Neural progenitor cell (in vitro differentiated cells): Measurements from ENCODE around the gene SLC15A3. TPM values are rescaled to one million over a fixed set of nuclear protein-coding genes. Genes with fewer than 3 reads are reported as not detected.
"Not testable (repeated sequence)": the region's sequence is repeated elsewhere in the genome, so short reads cannot be mapped to it uniquely, and the experiment has no call there.

ENCODE experiments used
- DNase-seq: peaks from one replicate; pipeline ENCODE4 v3.0.0-alpha.2; 2016; ENCODE audit warnings: low spot score
- H2AFZ ChIP-seq: fragments of 200-600 bp; sonication (generic); replicated peaks from 2 replicates; pipeline ENCODE4 v1.6.1; 2016; ENCODE audit warnings: antibody characterized with exemption
- H3F3A ChIP-seq: fragments of 200-600 bp; sonication (generic); 2 replicates; pipeline ENCODE4 v1.6.1; 2016; ENCODE audit warnings: antibody characterized with exemption, low read depth
- H3K27ac ChIP-seq: fragments of 200-600 bp; sonication (generic); 2 replicates; pipeline ENCODE4 v1.5.1; 2016; ENCODE audit warnings: mild to moderate bottlenecking
- H3K27me3 ChIP-seq: fragments of 200-600 bp; sonication (generic); 2 replicates; pipeline ENCODE4 v1.6.1; 2016; ENCODE audit warnings: mild to moderate bottlenecking, moderate library complexity
- H3K36me3 ChIP-seq: fragments of 200-600 bp; sonication (generic); 2 replicates; pipeline ENCODE4 v1.5.1; 2016
- H3K4me1 ChIP-seq: fragments of 200-600 bp; sonication (generic); 2 replicates; pipeline ENCODE4 v1.6.1; 2016; ENCODE audit warnings: mixed run types
- H3K4me2 ChIP-seq: fragments of 200-600 bp; sonication (generic); 2 replicates; pipeline ENCODE4 v1.6.1; 2016
- H3K4me3 ChIP-seq: fragments of 200-600 bp; sonication (generic); 2 replicates; pipeline ENCODE4 v1.5.1; 2016
- H3K79me2 ChIP-seq: fragments of 200-600 bp; sonication (generic); 2 replicates; pipeline ENCODE4 v1.6.1; 2016; ENCODE audit warnings: low read depth
- H3K9ac ChIP-seq: fragments of 200-600 bp; sonication (generic); 2 replicates; pipeline ENCODE4 v1.6.1; 2016
- H3K9me3 ChIP-seq: fragments of 200-600 bp; sonication (generic); 2 replicates; pipeline ENCODE4 v1.5.1; 2016; ENCODE audit warnings: low read depth
- H4K20me1 ChIP-seq: fragments of 200-600 bp; sonication (generic); 2 replicates; pipeline ENCODE4 v1.6.1; 2016; ENCODE audit warnings: low read depth
- H3K27ac Mint-ChIP-seq: 3 replicates; pipeline ENCODE4 v1.8.0; 2021; ENCODE audit warnings: mixed read lengths
- H3K27me3 Mint-ChIP-seq: 2 replicates; pipeline ENCODE4 v1.8.0; 2022; ENCODE audit warnings: low read depth, mild to moderate bottlenecking, inconsistent platforms, moderate library complexity, mixed read lengths; ENCODE audit not compliant: insufficient read depth
- H3K36me3 Mint-ChIP-seq: 3 replicates; pipeline ENCODE4 v1.8.0; 2021; ENCODE audit warnings: mixed read lengths
- H3K4me1 Mint-ChIP-seq: 3 replicates; pipeline ENCODE4 v1.8.0; 2021; ENCODE audit warnings: mixed read lengths
- H3K4me3 Mint-ChIP-seq: 3 replicates; pipeline ENCODE4 v1.8.0; 2021; ENCODE audit warnings: mild to moderate bottlenecking, moderate library complexity, mixed read lengths
- H3K9me3 Mint-ChIP-seq: 3 replicates; pipeline ENCODE4 v1.8.0; 2020; ENCODE audit warnings: mixed read lengths
- EZH2 ChIP-seq: fragments of 200-600 bp; sonication (generic); IDR thresholded peaks from 2 replicates; pipeline ENCODE4 v1.6.1; 2017; ENCODE audit warnings: antibody characterized with exemption, mild to moderate bottlenecking, moderate library complexity
- EZH2phosphoT487 ChIP-seq: fragments of 200-600 bp; sonication (generic); IDR thresholded peaks from 2 replicates; pipeline ENCODE4 v1.6.1; 2017; ENCODE audit warnings: antibody characterized with exemption
- total RNA-seq: library from RNA; depleted of rRNA; stranded (reverse); fragments of >200 nt; gene quantifications from 2 replicates; pipeline ENCODE4 v1.2.3, GENCODE V29; 2015; ENCODE audit warnings: low replicate concordance
- TF ChIP-seq, protein P1 (sequence below): fragments of 200-600 bp; sonication (generic); IDR thresholded peaks from 2 replicates; pipeline ENCODE4 v1.5.1; 2017; ENCODE audit warnings: antibody characterized with exemption, mild to moderate bottlenecking

Gene SLC15A3
- total RNA-seq, 1 donor from 2014 or later, result 1.4 TPM

DNA sequence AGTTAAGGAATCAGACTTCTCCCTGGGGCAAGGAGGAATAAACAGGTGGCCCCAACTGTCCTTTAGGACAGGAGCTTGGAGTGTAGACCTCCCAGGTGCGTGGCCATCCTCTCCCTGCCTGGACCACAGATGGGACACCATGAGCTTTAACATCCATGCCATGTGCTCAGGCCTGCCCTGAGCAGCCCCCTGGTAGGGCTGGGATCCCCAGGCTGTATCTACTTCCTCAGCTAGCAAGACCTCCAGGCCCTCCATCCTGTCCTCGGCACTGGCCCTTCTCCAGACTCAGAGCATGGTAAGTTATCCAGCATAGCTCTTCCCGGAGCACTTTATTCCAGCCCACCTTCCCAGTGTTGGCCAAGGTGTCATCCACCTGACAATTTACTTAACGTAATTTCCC lies 25.2 kb upstream of the SLC15A3 start:
- Histone ChIP-seq H3K4me3 (no peak overlapping the region), H3K4me2 (no peak overlapping the region), H3K79me2 (no peaks in the 10 kb centered on the region), H2AFZ (no peak overlapping the region), H3F3A (no peaks in the 10 kb centered on the region), H3K27me3 (no peaks in the 10 kb centered on the region), H3K9ac (no peak overlapping the region), H3K4me1 (no peaks in the 10 kb centered on the region), H3K9me3 (no peaks in the 10 kb centered on the region), H4K20me1 (no peaks in the 10 kb centered on the region), H3K36me3 (no peaks in the 10 kb centered on the region), H3K27ac (no peak overlapping the region)
- H3K36me3 Mint-ChIP-seq, result no peaks in the 10 kb centered on the region
- no peaks in the 10 kb centered on the region for H3K9me3 Mint-ChIP-seq
- peaks cover 12% of the 10 kb centered on the region for H3K4me1 Mint-ChIP-seq
- peaks cover 4% of the 10 kb centered on the region for H3K27me3 Mint-ChIP-seq
- no peak overlapping the region for H3K27ac Mint-ChIP-seq
- no peak for DNase-seq
- TF ChIP-seq EZH2 (no peak), EZH2phosphoT487 (no peak)
- TF ChIP-seq, protein P1, sequence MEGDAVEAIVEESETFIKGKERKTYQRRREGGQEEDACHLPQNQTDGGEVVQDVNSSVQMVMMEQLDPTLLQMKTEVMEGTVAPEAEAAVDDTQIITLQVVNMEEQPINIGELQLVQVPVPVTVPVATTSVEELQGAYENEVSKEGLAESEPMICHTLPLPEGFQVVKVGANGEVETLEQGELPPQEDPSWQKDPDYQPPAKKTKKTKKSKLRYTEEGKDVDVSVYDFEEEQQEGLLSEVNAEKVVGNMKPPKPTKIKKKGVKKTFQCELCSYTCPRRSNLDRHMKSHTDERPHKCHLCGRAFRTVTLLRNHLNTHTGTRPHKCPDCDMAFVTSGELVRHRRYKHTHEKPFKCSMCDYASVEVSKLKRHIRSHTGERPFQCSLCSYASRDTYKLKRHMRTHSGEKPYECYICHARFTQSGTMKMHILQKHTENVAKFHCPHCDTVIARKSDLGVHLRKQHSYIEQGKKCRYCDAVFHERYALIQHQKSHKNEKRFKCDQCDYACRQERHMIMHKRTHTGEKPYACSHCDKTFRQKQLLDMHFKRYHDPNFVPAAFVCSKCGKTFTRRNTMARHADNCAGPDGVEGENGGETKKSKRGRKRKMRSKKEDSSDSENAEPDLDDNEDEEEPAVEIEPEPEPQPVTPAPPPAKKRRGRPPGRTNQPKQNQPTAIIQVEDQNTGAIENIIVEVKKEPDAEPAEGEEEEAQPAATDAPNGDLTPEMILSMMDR, result no peak
- no peak overlapping the region for H3K4me3 Mint-ChIP-seq

DNA sequence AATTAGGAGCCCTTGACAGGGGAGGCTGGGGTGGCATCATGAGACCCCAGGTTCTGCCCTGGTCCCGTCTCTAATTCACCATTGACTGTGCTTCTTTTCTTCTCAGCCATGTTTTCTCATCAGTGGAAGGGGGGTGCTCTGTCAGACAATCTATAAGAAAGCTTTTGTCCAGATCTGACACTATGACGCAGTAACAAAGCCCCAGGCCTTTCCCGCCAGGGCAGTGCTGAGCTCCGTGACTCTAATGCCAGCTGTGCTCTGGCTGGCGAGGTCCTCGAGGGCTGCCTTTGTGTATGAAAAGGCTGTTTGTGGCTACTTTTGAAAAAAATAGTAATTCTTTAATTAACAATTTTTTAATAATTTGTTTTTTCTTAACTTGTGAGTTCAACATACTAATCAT lies 22.8 kb upstream of the SLC15A3 start:
- H3K9ac ChIP-seq, result no peak overlapping the region
- no peaks in the 10 kb centered on the region for H3K9me3 Mint-ChIP-seq
- H3K4me1 ChIP-seq, result no peaks in the 10 kb centered on the region
- no peaks in the 10 kb centered on the region for H3K27me3 ChIP-seq
- peaks cover 10% of the 10 kb centered on the region for H3K27me3 Mint-ChIP-seq
- H3K36me3 ChIP-seq, result no peaks in the 10 kb centered on the region
- H3K9me3 ChIP-seq, result no peaks in the 10 kb centered on the region
- H3F3A ChIP-seq, result no peaks in the 10 kb centered on the region
- no peak overlapping the region for H3K4me3 ChIP-seq
- TF ChIP-seq, protein P1, result no peak
- TF ChIP-seq EZH2 (no peak), EZH2phosphoT487 (no peak)
- peak overlapping the region; percentile 89 for H3K27ac Mint-ChIP-seq
- H2AFZ ChIP-seq, result no peak overlapping the region
- H4K20me1 ChIP-seq, result no peaks in the 10 kb centered on the region
- H3K27ac ChIP-seq, result no peak overlapping the region
- peaks cover 14% of the 10 kb centered on the region for H3K4me1 Mint-ChIP-seq
- no peaks in the 10 kb centered on the region for H3K36me3 Mint-ChIP-seq
- H3K79me2 ChIP-seq, result no peaks in the 10 kb centered on the region
- no peak overlapping the region for H3K4me3 Mint-ChIP-seq
- no peak overlapping the region for H3K4me2 ChIP-seq
- no peak for DNase-seq

GRCh38 chr11:60974316-60974715 lies 22.3 kb upstream of the SLC15A3 start:
- not testable (repeated sequence) for DNase-seq, H3F3A ChIP-seq, H3K27ac ChIP-seq, H3K9me3 Mint-ChIP-seq, H3K4me3 Mint-ChIP-seq, H3K4me3 ChIP-seq, H4K20me1 ChIP-seq, H3K36me3 ChIP-seq, H3K36me3 Mint-ChIP-seq, H3K27me3 Mint-ChIP-seq, H3K4me2 ChIP-seq, H3K27me3 ChIP-seq, H2AFZ ChIP-seq, H3K9ac ChIP-seq, H3K79me2 ChIP-seq, H3K9me3 ChIP-seq, H3K4me1 ChIP-seq
- peak overlapping the region; percentile 89 for H3K27ac Mint-ChIP-seq
- H3K4me1 Mint-ChIP-seq, result peaks cover 14% of the 10 kb centered on the region

DNA sequence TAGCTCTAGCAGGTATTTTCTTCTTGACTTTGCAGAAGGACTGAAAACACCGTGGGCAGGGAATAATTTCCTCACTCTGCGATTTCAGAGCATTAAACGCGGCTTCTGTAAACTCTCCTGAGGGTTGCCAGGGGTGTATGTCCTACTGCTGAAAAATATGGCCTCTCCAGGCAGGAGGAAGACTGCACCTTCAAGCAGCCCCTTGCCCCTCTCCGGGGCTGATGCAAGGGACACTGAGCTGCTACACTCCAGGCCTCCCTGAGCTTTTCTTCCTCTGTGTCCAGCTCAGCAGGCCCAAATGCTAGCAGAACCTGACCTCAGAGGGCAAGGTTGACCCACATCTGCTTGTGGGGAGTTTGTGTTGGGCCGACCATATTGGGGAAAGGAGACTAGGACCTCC lies 21.7 kb upstream of the SLC15A3 start:
- Mint-ChIP-seq H3K27ac (peak overlapping the region; percentile 89), H3K4me1 (peaks cover 14% of the 10 kb centered on the region), H3K27me3 (peaks cover 10% of the 10 kb centered on the region), H3K4me3 (no peak overlapping the region), H3K9me3 (peaks cover 3% of the 10 kb centered on the region), H3K36me3 (no peaks in the 10 kb centered on the region)
- Histone ChIP-seq H3K4me3 (no peak overlapping the region), H4K20me1 (no peaks in the 10 kb centered on the region), H3K9ac (no peak overlapping the region), H3K27ac (no peak overlapping the region), H3K27me3 (peaks cover 2% of the 10 kb centered on the region), H3K4me1 (no peaks in the 10 kb centered on the region), H2AFZ (no peak overlapping the region), H3K79me2 (no peaks in the 10 kb centered on the region), H3K9me3 (no peaks in the 10 kb centered on the region), H3K4me2 (no peak overlapping the region), H3K36me3 (no peaks in the 10 kb centered on the region), H3F3A (no peaks in the 10 kb centered on the region)
- no peak for DNase-seq
- TF ChIP-seq, protein P1, result no peak
- TF ChIP-seq EZH2phosphoT487, result no peak
- TF ChIP-seq EZH2, result no peak
